Ascending aorta (tissue), 2 donors: Measurements from ENCODE around the gene ANTXR1. TPM values are rescaled to one million over a fixed set of nuclear protein-coding genes. Genes with fewer than 3 reads are reported as not detected.
A peak's percentile ranks its signal among the peaks of the same experiment; 100 is the strongest.

ENCODE experiments used
- DNase-seq, 2 donors: peaks; one replicate each; pipeline ENCODE4 v3.0.0-alpha.2; 2019; ENCODE audit warnings: low spot score in 2 of 2
- H3K27ac ChIP-seq, 2 donors: fragments of 200-600 bp; sonication (generic); one replicate each; pipeline ENCODE4 v1.5.1; 2016 to 2017; ENCODE audit warnings: mild to moderate bottlenecking in 1 of 2
- H3K27me3 ChIP-seq: fragments of 200-600 bp; sonication (generic); one replicate; pipeline ENCODE4 v1.5.1; 2017
- H3K36me3 ChIP-seq, 2 donors: fragments of 200-600 bp; sonication (generic); one replicate each; pipeline ENCODE4 v1.5.1; 2016
- H3K4me1 ChIP-seq, 2 donors: fragments of 200-600 bp; sonication (generic); one replicate each; pipeline ENCODE4 v1.5.1; 2016 to 2017; ENCODE audit warnings: mild to moderate bottlenecking in 1 of 2
- H3K4me3 ChIP-seq, 2 donors: fragments of 200-600 bp; sonication (generic); one replicate each; pipeline ENCODE4 v1.5.1; 2016 to 2017; ENCODE audit warnings: mild to moderate bottlenecking in 1 of 2
- H3K9me3 ChIP-seq, 2 donors: fragments of 200-600 bp; sonication (generic); one replicate each; pipeline ENCODE4 v1.5.1; 2016
- intact Hi-C: fragments of 100-400 bp; cut with DNase I; formaldehyde crosslinking; loops from one replicate; pipeline ENCODE4 v1.15.1; 2023
- total RNA-seq: library from RNA; depleted of rRNA; stranded (reverse); fragments of >200 nt; gene quantifications from one replicate; pipeline ENCODE4 v1.1.0, GENCODE V29; 2016
- TF ChIP-seq, protein P1 (sequence below), 3 experiments: fragments of 200-600 bp in 2 of 3; fragments of 450-650 bp in 1 of 3; sonication (generic) in 2 of 3; IDR thresholded peaks; one replicate each; pipeline ENCODE4 v1.5.1; 2016 to 2019; ENCODE audit warnings: antibody characterized with exemption in 3 of 3, mild to moderate bottlenecking in 1 of 3, moderate library complexity in 1 of 3

Gene ANTXR1
- total RNA-seq, 1 donor from 2014 or later = 90.3 TPM

DNA sequence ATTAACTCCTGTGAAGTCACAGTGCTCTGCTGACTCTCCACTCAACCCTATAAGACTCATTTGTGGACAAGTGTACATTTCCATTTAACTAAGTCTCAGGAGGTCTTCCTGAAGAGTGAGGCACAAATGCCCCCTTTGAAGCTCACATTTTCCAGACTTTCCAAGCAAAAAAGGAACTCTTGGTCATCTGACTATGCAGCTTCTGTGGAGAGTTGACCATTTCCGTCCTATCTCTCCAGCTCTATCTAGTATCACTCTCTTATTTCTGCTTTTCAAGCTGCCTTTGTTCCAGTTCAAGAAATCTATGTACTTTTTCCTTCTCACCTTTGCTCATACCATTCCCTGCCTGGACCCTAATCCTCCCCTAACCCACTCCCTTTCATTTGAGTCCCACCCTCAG lies 77.0 kb downstream of the ANTXR1 start:
- intact Hi-C loops = loop anchor here (10.0 kb wide), 1 partner anchor 145 kb away; no protein-coding TSS in a partner anchor
- Histone ChIP-seq H3K4me3 (no peak overlapping the region), H3K4me1 (peaks cover 4 to 27% of the 10 kb centered on the region in 2 donors), H3K27ac (peak overlapping the region; percentile 20 to 77), H3K36me3 (peaks cover 11 to 16% of the 10 kb centered on the region in 2 donors), H3K27me3 (no peaks in the 10 kb centered on the region), H3K9me3 (no peaks in the 10 kb centered on the region)
- TF ChIP-seq, protein P1, sequence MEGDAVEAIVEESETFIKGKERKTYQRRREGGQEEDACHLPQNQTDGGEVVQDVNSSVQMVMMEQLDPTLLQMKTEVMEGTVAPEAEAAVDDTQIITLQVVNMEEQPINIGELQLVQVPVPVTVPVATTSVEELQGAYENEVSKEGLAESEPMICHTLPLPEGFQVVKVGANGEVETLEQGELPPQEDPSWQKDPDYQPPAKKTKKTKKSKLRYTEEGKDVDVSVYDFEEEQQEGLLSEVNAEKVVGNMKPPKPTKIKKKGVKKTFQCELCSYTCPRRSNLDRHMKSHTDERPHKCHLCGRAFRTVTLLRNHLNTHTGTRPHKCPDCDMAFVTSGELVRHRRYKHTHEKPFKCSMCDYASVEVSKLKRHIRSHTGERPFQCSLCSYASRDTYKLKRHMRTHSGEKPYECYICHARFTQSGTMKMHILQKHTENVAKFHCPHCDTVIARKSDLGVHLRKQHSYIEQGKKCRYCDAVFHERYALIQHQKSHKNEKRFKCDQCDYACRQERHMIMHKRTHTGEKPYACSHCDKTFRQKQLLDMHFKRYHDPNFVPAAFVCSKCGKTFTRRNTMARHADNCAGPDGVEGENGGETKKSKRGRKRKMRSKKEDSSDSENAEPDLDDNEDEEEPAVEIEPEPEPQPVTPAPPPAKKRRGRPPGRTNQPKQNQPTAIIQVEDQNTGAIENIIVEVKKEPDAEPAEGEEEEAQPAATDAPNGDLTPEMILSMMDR (IDR thresholded peaks at IDR 0.05) = no peak
- no peak for DNase-seq

DNA sequence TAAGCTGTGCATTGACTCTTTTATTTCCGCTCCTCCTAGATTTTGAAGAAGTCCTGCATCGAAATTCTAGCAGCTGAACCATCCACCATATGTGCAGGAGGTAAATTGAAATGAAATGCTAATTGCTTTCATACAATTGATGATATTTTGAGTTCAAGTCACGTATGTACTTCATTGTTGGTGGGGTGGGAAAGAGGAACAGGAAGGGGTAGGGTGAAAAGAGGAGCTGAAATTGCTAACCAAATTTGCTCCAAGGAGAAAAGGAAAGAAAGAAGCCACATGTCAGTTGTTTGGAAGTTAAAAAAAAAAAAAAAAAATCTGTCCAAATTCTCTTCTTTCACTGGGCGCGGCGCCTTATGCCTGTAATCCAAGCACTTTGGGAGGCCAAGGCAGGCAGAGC lies 77.8 kb downstream of the ANTXR1 start:
- intact Hi-C loops = loop anchor here (10.0 kb wide), 1 partner anchor 146 kb away; no protein-coding TSS in a partner anchor

DNA sequence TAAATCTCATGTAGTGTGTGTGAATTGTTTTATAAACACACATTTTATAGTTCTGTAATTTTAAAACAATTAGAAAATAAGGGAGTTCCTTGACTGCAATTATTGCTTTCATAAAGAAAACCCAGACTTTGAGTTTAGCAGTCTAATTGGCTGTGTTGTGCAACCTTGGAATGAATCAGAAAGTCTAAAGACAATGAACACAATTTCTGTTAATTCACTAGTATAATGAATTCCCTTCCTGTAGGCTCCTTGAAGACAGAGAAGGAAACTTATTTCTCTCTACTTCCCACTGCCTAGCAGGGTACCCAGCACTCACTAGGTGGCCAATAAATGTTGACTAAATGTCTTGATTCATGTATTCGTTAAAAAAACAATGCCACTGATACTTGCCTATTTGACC lies 79.9 kb downstream of the ANTXR1 start:
- intact Hi-C loops = loop anchor here (10.0 kb wide), 1 partner anchor 148 kb away; no protein-coding TSS in a partner anchor
- H3K4me1 ChIP-seq = peaks cover 0 to 24% of the 10 kb centered on the region in 2 donors

More for the DNA sequence above, 77.8 kb downstream of the ANTXR1 start:
- Histone ChIP-seq H3K4me3 (no peak overlapping the region), H3K27me3 (no peaks in the 10 kb centered on the region), H3K9me3 (no peaks in the 10 kb centered on the region), H3K4me1 (peaks cover 4 to 27% of the 10 kb centered on the region in 2 donors), H3K36me3 (peaks cover 11 to 21% of the 10 kb centered on the region in 2 donors), H3K27ac (no peak overlapping the region)
- TF ChIP-seq, protein P1 (IDR thresholded peaks at IDR 0.05) = no peak
- no peak for DNase-seq

DNA sequence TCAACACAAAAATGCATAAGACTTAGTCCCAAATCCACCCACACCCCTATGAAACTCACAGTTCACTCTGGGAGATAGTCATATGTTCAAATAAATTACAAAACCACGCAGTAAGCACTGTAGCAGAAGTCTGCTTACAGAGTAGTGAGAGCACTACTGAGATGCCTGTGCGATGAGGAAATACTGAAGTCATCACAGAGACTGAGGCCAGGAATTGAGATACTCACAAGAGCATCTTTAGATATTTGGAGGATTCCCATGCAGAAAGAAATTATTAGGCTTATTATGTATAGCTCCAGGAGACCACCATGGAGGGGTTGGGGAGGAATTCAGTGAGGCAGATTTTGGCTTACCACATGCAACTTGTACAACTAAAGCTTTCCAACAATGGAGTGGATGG lies 82.3 kb downstream of the ANTXR1 start:
- Histone ChIP-seq H3K4me3 (no peak overlapping the region), H3K4me1 (peaks cover 0 to 16% of the 10 kb centered on the region in 2 donors), H3K27ac (peak overlapping the region; percentile 6 to 9), H3K36me3 (peaks cover 11 to 21% of the 10 kb centered on the region in 2 donors), H3K9me3 (no peaks in the 10 kb centered on the region), H3K27me3 (no peaks in the 10 kb centered on the region)
- intact Hi-C loops = loop anchor here (10.0 kb wide), 1 partner anchor 151 kb away; no protein-coding TSS in a partner anchor
- no peak for DNase-seq
- TF ChIP-seq, protein P1 (IDR thresholded peaks at IDR 0.05) = no peak

More for the DNA sequence above, 79.9 kb downstream of the ANTXR1 start:
- H3K9me3 ChIP-seq = no peaks in the 10 kb centered on the region
- no peak overlapping the region for H3K27ac ChIP-seq
- H3K36me3 ChIP-seq = peaks cover 11 to 21% of the 10 kb centered on the region in 2 donors
- no peak for DNase-seq
- H3K4me3 ChIP-seq = no peak overlapping the region
- H3K27me3 ChIP-seq = no peaks in the 10 kb centered on the region
- TF ChIP-seq, protein P1 (IDR thresholded peaks at IDR 0.05) = no peak

DNA sequence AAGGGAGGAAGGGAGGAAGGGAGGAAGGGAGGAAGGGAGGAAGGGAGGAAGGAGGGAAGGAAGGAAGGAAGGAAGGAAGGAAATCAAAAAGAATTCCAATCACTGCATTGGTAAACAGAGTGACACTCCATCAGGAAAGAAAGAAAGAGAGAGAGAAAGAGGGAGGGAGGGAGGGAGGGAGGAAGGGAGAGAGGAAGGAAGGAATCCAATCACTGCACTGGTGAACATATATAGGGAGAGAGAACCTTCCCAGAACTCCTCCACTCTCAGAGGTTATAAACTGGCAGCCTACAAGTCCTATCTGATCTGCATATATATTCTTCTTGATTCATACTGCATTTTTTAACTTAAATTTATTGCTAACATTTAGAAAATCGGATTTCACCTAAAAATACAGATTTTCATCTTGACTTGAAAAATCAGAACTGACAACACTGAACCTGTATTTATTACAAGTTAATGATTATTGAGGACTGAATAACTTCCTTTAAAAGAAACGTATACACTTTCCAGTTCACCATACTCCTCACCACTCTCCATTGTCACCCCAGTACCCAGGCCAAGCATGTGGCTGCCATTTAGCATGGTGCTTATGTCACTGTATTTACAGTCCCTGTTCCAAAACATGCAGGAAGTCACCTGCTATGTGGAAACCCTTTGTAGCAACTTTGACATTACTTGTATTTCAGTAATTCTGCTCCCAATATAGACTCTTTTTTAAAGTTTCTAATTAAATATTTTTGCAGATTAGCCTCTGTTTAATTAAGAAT lies 83.5 kb downstream of the ANTXR1 start:
- H3K4me1 ChIP-seq = peaks cover 0 to 16% of the 10 kb centered on the region in 2 donors
- DNase-seq = no peak
- TF ChIP-seq, protein P1 (IDR thresholded peaks at IDR 0.05) = no peak

More for the DNA sequence above, 83.5 kb downstream of the ANTXR1 start:
- Histone ChIP-seq H3K4me3 (no peak overlapping the region), H3K27me3 (no peaks in the 10 kb centered on the region), H3K36me3 (peaks cover 5 to 17% of the 10 kb centered on the region in 2 donors), H3K9me3 (no peaks in the 10 kb centered on the region), H3K27ac (peak overlapping the region; percentile 26 to 38)
- intact Hi-C loops = loop anchor here (10.0 kb wide), 1 partner anchor 152 kb away; no protein-coding TSS in a partner anchor
